Left cardiac atrium (tissue), 4 donors: ENCODE measurements around the gene CLDN14. TPM values are rescaled to one million over a fixed set of nuclear protein-coding genes. Genes with fewer than 3 reads are reported as not detected.

Experiments
- ATAC-seq, 2 donors: fragments of 200-7000 bp; cut with Tn5 transposase; one replicate each; pipeline ENCODE4 v1.9.1; 2020; ENCODE audit warnings: mild to moderate bottlenecking in 2 of 2, moderate library complexity in 2 of 2
- DNase-seq: peaks from one replicate; pipeline ENCODE4 v3.0.0-alpha.2; 2020
- intact Hi-C, 2 donors: fragments of 100-400 bp; cut with DNase I; formaldehyde crosslinking; loops; one replicate each; pipeline versions ENCODE4 v1.14.1 to v1.15.1; 2022 to 2023
- total RNA-seq, 2 donors: library from RNA; stranded (reverse); fragmentation: NEBNext Ultra II Directional; extraction: Animal tissue kit (Norgen Biotek cat#: 25700); gene quantifications; one replicate each; pipeline ENCODE4 v1.2.1, GENCODE V29; 2021
- donor health status: DM: no; HTN: yes; CAD: no.
- donor health status: DM: no; HTN: yes; CAD: no; lungs with severe emphysema.
- donor health status: DM: yes; HTN: yes; CAD: no.
- donor health status: Dilated cardiomyopathy.

Gene CLDN14
- total RNA-seq, 2 donors from 2014 or later, result not detected

DNA sequence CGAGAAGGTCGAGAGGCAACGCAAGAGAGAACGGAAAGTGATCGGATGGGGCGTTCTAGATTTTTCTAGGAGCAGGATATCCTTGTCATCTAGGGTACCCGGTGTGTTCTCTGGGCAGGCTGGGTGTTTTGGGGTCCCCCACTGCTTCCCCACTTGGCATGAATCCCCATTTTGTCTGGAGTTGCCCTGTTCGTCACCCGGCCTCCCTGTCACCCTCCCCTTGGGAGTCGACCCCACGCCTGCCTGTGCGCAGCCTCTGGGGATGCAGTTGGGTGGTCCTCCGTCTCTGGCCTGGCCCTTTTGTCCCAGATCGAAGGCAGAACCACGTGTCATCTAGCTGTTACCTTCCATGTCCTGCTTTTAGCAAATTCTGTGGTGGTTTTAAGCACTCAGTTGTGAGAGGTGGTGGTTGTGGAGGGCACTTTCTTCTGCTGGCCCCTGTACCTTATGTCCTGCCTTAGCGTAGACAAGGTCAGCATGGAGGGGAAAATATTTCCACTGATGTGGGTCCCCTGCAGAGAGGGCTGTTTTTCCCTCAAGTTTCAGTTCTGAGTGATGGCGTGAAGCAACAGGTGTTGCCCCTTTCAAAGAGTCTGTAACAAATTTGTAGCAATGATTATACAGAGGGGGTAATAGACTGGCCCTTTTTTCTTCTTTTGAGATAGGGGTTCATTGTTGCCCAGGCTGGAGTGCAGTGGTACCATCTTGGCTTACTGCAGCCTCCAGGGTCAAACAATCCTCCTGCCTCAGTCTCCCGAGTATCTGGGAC, 59.2 kb downstream of the CLDN14 start:
- ATAC-seq (no peak), DNase-seq (no peak)
- intact Hi-C loops, result loop anchor here in 1 of 2 donors (2.0 kb wide), 1 partner anchor 506 kb away; no protein-coding TSS in a partner anchor

DNA sequence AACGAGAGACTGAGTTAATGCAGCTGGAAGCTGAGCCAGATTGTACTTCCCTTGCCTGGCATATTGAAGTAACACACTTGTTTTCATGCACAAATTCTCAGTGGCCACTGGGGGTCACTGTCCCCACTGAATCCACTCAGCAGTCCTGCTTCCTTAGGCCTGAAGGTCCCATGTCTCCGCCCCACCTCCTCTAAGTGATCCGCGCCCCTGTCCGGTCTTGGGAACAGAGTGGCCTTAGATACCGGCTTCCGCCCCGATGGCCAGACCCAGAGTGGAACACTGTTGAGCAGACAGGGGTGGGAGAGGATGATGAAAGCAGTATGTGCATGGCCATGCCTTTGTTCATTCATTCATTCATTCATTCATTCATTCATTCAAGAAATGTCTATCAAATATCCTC, 59.9 kb downstream of the CLDN14 start:
- intact Hi-C loops, result loop anchor here in 1 of 2 donors (2.0 kb wide), 1 partner anchor 507 kb away; no protein-coding TSS in a partner anchor
- DNase-seq (peak; percentile 90), ATAC-seq (peak; percentile 83 to 90)

DNA sequence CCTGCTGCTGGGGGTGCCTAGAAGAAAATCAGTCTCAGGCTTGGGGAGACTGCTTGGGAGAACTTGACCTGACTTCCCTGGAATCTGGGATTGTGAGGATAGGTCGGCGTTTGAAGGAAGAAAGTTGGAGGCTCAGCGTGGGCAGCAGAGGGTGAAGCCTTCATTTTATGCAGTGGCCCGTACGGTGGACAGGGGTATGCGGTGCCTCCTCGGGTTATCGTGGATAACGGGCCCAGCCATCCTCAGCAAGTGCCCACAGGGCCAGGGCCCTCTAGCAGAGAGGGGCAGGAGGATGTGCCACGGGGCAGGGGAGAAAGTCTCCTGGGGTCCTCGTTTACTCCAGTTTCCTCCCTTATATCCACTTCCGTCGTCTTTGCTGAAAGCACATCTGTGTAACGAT, 60.7 kb downstream of the CLDN14 start:
- intact Hi-C loops, result no loop called here
- ATAC-seq, result no peak
- DNase-seq, result no peak

DNA sequence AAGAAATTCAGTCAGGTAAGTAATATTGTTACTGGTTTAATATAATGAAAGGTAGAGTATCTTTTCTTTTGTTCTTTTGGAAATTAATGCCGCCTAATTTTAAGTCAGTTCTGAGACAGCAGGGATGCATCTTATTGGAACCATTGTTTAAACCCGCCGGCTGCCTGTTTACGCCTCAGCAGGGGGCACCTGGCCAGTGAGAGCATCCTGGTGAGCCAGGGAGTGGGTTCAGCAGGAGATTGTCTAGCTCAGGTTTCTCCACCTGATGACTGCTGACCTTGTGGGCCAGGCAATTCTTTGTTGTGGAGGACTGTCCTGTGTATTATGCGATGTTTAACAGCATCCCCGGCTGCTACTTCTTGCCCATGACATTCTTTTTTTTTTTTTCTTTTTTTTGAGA, 64.5 kb downstream of the CLDN14 start:
- ATAC-seq, result no peak
- no peak for DNase-seq
- intact Hi-C loops, result no loop called here

DNA sequence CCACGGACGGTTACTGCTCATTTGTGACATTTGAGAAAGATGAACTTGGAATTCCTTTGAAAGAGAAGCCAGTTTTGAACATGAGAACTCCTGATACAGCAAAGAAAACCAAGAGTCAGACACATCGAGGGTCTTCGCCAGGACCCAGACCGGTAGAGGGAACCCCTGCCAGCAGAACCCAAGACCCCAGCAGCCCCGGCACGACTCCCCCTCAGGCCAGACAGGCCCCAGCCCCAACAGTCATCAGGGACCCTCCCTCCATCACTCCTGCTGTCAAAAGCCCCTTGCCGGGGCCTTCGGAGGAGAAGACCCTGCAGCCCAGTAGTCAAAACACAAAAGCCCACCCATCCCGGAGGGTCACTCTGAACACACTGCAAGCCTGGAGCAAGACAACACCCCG, 67.0 kb downstream of the CLDN14 start:
- intact Hi-C loops, result no loop called here
- no peak for ATAC-seq
- no peak for DNase-seq

DNA sequence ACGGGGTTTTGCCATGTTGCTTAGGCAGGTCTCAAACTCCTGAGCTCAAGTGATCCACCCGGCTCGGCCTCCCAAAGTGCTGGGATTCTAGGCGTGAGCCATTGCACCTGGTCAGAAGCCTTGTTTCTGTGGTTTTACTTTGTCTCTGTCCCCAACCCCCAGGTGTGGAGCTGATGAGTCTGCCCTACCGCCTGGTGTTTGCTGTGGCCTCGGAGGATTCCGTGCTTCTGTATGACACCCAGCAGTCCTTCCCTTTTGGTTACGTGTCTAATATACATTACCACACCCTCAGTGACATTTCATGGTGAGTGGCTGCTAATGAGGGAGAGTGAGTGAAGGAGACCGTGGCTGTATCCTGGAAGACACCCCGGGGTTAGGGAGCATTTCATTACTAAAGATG, 68.6 kb downstream of the CLDN14 start:
- DNase-seq (no peak), ATAC-seq (no peak)
- intact Hi-C loops, result no loop called here

Other genes with a start within 250 kb of the CLDN14 start
- gene MORC3, start 159.9 kb downstream of the CLDN14 start, total RNA-seq, result 10 to 100 TPM; 19.2 to 20.2 TPM
- 1 to 10 TPM in 1 of 2 donors, under 1 TPM in 1; 0.84 to 1.4 TPM for gene CHAF1B, start 94.7 kb downstream of the CLDN14 start, total RNA-seq
- gene SIM2, start 219.0 kb upstream of the CLDN14 start, total RNA-seq, result not detected